Left renal pelvis (tissue), 4 donors: ENCODE results near the gene FKBP1B. TPM values are rescaled to one million over a fixed set of nuclear protein-coding genes. Genes with fewer than 3 reads are reported as not detected.
"Not testable (repeated sequence)": the region's sequence is repeated elsewhere in the genome, so short reads cannot be mapped to it uniquely, and the experiment has no call there.

ENCODE experiments used
- DNase-seq, 4 donors: peaks; one replicate each; pipeline ENCODE4 v3.0.0-alpha.2; 2013; ENCODE audit warnings: low read depth in 4 of 4, low spot score in 3 of 4
- polyA plus RNA-seq, 4 donors: library from polyadenylated mRNA; unstranded; fragments of 120-200 nt; gene quantifications; one replicate each; pipeline ENCODE4 v1.2.1, GENCODE V29; 2013; ENCODE audit not compliant: insufficient read length in 4 of 4

FKBP1B gene
- polyA plus RNA-seq, 4 donors = 5.9 to 13.4 (median 9.7) TPM

DNA sequence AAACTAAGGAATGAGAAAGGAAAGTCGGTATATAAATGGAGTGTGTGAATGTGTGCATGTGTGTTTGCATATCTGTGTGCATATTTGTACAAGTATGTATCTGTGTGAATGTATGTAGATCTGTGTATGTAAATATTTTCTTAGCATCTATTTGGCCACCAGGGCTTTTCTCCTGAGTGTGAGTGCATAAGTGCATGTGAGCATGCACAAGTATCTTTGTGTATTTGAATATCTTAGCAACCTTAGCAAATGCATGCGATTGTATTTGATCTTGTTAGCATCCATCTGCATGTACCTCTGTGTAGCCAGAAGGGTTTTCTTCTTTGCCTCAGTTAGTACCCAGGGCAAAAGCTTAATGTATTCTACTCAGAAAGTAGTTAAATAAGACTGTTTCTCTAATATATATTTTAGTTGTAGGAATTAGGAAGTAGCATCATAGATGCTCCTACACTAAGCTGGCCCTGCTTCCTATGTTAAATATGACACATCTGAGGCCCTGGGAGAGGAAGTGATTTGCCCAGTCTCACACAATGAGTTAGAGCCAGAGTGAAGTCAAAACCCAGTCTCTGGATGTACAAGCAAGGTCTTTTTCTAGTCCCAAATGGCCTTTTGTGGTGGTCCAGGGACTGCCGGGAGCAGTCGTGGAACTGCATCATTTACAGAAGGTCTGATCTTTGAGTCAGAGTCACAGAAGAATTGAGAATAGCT lies 9.2 kb downstream of the FKBP1B start:
- DNase-seq = no peak

DNA sequence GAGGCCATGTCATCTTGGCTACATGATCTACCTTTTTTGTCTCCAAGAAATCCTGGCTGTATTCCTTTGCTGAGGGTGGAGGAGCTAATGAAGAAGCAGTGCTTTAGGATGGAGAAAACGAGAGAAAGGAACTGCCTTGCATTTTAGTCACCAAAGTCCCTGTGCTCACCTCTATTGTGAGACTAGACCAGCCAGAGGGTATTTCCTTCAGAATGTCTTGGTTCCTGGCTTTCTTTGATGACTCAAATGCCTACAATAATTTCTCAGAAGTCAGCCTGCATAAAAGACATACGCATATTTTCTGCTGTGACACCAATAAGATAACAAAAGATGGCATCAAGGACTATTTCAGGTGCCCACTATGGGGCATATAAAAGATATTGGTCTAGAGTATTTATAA lies 15.8 kb downstream of the FKBP1B start:
- DNase-seq = no peak

DNA sequence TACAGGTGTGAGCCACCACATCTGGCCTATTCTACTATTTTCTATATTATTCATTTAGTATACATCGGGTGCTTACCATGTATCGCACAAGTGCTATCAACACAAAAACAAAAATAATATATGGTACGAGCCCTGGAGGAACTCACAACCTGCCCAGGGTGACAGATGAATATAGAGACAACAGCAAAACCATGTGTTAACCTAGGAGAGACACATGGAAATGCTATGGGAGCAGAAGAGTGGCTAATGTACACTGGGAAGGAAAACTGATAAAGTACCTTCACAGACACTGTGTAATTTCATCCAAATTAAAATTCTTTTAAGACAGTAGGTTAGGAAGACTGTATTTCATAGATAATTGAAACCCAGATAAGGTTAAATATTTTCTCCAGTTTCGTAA lies 22.7 kb downstream of the FKBP1B start:
- no peak for DNase-seq

DNA sequence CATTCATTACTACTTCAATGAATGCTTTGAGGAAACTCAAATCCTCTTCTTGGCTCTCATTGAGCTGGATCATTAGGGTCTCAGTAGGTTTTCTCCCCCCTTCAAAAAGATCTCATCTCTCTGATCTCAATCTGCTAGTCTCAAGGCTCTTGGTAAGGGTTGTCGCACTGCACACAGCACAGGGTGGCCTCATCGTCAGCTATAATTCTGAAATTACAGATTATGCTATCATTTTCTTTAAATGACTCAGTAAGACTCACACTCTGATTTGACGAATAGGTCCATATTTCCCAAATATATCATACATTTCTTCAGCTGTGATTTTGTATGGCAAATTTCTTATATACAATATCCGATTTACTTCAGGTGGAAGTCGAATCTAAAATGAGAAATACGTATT lies 24.3 kb downstream of the FKBP1B start:
- no peak for DNase-seq

DNA sequence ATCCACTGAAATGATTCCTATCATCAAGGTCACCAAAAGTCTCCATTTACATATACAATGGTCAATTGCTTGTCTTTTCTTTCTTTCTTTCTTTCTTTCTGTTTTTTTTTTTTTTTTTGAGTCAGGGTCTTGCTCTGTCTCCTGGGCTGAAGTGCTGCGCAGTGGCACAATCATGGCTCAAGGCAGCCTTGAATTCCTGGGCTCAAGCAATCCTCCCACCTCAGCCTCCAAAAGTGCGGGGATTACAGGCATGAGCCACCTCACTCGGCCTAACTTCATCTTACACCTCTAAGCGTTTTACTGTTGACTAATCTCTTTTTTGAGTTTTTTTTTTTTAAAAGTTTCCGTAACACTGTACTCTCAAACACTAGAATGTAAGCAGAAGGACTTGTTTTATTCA lies 25.7 kb downstream of the FKBP1B start:
- no peak for DNase-seq

DNA sequence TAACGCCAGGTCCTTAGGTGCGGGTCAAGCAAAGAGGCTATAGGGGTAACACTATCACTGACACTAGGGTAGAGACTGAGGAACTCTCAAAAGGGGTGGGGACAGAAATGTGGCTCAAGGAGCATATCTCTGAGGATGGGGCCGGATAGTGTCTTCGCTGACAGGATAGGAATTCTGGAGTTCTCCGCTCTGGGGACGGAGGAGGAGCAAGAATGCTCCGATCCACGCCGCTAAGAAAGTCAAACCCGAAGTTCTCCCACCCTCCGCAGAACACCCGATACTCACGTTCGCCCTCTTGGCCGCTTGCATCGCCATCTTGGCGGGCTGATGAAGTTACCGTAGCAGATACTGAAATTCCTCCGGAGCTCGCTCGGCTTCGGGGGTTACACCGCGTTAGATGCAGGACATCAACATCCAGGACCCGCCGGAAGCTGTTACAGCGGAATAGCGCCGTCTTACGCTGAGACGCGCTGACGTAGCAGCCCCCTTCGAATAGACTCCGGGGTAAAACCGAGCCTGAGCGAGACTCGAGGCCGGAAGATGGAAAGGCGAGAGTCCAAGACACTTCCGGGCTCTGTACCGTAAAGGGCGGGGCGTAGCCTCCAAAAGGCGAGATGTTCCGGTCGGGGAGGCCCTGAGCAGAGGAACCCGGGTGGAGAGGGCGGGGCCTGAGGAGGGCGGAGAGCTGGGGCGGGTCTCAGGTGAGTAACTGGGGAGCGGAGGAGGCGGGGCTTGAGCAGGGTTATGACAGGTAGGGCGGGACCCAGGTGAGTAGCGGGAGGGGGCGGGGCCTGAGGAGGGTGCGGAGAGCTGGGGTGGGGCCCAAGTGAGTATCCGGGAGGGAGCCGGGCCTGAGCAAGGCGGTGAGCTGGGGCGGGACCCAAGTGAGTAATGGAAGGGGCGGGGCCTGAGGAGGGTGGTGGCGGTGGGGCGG lies 26.6 kb downstream of the FKBP1B start, which contains the start of gene SF3B6:
Gene SF3B6 (minus strand): TSS at position 412 of the 934 bp plus-strand sequence. CDS start 97 bp downstream, at position 315.
- peak; percentile 96 to 99 (median 98) for DNase-seq

DNA sequence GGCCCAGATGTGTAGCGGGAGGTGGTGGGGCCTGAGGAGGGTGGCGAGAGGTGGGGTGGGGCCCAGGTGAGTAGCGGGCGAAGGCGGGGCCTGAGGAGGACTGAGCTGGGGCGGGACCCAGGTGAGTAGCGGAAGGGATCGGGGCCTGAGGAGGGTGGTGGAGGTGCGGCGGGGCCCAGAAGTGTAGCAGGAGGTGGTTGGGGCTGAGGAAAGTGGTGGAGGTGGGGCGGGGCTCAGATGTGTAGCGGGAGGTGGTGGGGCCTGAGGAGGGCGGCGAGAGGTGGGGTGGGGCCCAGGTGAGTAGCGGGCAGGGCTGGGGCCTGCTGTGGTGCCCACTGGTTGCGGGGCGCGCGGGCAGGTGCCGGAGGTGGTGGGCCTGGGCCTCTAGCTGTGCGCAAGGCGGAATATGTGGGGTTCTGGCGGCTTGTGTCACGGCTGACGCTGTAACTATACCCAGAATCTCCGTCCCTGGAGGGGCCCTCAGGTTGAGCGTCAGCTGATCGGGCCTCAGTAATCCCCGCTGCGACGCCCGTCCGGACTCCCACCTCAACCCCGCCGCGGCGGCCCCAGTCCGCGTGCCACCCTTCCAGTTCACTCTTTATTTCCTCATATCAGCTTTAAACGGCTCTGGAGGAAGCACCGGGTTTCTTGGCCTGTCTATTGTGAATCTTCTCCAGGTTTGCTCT lies 27.5 kb downstream of the FKBP1B start:
- no peak for DNase-seq

DNA sequence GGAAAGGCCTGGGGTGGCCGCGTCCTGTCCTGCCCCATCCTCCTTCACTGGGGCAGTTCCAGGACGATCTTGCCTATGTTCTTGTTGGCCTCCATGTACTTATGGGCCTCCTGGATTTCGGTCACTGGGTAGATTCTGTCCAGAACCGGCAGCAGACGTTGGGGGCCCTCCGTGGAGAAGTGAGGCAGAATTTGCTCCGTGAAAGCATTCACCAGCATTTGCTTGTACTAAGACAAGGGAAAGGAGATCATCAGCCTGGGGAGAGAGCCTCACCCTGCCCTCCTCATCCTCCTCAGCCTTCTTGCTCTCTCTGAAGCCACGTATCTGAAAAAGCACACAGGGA lies 28.0 kb downstream of the FKBP1B start:
- no peak for DNase-seq

DNA sequence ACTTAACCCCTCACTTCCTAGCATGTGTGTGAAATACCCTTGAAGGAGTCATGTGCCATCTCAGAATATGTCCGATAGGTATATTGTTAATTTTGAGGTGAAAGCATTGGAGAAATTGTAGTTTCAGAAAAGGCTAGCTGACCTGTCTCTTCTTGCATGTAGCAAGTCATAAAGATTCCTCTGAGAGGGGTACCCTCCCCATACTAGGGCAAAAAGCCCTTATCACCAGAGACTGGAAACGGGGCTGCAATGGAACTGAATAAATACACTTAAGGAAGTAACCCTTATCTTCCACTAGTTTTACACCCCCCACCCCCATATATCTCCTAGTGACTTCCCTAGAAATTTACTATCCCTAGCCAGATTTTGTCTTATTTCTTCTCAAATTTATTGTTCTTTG lies 28.3 kb downstream of the FKBP1B start:
- no peak for DNase-seq

DNA sequence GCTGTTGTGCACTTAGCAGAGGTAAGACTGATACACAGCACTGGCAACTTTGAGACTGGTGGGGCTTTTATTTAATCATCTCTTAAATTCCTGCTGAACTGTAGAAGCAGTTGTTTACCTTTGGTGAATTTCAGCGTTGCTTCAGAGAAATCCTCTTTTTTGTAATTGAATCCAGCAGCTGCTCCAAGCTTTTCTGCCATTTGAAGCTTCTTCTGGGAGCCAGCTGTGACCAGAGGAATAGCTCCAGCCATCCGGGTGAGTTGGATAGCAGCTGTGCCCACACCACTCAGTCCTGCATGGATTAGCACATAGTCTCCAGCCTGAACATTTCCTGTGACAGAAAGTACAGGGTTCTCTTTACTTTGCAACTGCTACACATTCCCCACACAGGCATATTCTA lies 31.2 kb downstream of the FKBP1B start:
- DNase-seq = no peak

DNA sequence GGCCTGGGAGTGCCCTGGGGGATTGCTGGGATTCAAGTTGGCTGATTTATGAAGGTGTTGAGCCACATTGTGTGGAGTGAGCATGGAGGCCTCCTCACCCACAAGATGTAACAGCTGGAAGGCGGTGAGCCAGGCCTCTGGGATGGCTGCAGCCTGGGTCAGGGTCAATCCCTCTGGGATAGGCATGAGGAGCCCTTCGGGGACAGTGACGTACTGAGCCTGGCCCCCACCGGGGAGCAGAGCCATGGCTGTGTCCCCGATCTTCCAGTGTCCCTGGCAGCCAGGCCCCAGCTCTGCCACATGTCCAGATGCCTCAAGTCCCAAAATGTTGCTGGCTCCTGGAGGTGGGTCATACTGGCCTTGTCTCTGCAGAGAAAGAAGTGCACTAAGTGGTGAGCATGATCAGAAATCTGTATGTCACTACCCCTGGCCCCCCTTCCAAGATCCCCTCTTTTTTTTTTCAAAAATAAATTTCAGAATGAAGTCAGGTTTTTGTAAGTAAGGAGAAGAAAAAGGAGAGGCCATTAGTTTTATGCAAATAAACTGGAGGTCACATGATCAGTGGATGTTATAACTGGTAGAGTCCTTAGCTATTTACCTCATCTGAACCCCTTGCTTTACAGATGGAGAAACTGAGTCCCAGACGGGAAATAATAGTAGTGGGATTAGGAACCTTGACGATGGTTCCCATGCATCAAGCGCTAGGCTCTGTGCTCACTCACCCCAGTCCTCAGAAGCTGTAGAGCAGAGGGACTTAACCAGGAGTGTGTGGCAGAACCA lies 33.4 kb downstream of the FKBP1B start:
- no peak for DNase-seq

DNA sequence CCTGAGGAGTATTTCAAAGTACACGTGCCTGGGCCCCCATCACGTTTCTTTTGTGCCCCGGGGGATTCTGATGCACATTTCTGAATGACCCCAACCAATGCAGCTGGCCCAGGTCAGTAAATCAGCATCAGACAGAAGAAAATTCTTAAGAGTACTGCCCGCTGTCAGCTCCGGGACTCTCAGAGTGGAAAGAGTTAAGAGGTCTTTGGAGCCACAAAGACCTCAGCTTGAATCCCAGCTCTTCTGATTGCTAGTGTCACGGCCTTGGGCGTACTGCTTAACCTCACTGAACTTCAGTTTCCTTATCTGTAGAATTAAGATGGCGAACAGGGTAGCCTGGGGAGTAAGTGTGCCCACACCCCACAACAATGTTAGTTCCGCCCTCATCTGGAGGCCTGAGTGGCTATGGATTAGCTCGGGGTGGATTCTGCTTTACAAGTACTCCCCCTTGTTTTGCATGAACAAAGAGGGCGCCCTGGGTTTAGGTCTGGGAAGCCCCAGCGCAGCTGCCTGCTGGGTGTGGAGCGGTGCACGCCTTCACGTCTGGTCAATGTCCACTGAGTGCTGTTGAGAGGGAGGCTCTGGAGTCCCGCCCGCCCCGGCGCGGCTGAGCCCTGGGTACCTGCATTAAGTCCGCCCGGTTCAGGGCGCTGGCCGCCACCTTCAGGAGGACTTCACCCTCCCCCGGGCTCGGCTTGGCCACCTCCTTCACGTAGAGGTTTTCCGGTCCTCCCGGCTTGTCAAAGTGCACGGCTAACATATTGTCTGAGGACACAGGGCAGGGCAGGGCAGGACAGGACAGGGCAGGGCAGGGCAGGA lies 34.2 kb downstream of the FKBP1B start:
- peak; percentile 59 to 68 (median 63) for DNase-seq

DNA sequence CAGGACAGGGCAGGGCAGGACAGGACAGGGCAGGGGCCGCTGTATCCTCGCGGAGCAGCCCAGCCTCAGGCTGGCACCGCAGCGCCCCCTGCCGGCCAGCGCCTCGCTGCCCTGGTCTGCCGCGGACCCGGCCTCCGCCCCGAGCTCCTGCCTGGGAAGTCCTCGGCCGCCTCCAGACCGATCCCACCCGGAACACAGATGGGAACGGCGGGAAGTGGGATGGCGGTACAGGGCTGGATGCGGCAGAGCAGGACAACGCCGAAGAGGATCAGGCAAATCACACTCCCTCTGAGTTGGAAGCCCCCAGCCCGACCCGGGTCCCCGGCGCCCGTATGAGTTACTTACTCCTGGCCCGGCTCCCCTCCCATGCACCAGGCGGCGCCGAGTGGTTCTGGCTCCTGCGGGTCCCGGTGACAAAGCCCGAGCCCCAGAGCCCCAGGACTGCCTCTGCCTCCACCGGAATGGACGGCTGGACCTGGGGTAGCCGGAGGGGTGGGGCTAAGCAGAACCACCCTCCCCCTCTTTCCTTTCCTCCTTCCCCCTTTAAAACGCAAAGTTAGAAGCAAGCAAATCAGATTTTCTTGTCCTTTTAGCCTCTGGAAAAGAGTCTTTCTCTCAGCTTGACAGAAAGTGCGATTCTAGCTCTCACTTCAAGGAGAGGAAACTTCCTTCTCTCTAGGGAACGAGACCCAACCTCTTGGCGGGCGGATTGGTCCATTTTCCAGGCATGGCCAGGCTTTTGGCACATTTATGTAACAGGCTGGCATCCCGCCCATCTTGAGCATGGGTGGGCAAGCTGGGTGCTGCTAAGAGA lies 35.1 kb downstream of the FKBP1B start, which contains the start of gene TP53I3:
Gene TP53I3 (minus strand): TSS at position 449 of the 814 bp plus-strand sequence. CDS start 508 bp downstream, outside the sequence.
- DNase-seq = peak; percentile 79 to 85 (median 82)

DNA sequence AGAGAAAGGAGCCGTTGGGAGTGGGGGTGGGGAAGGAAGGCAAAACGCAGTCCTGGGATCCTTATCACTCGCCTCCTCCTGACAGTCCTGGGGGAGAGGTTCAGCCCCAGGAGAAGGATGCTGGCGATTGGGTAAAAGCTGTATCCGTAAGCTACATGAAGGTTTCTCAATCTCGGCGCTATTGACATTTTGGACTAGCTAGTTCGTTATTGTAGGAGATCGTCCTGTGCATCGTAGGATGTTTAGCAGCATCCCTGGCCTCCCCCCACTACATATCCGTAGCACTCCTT lies 35.6 kb downstream of the FKBP1B start:
- no peak for DNase-seq

DNA sequence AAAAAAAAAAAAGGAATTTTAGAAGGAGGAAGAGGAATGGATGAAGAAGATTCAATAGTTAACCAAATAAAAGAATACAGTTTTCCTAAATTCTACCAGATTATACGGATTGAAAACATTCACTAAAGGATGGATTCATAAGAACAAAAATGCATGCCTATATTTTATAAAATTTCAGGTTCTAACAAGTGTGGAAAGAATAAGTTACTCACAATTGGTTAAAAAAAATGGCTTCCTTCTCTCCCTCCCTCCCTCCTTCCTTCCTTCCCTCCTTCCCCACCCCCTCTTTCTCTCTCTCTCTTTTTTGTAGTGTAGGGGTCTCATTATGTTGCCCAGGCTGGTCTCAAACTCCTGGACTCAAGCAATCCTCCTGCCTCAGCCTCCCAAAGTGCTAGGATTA lies 36.7 kb downstream of the FKBP1B start:
- no peak for DNase-seq

DNA sequence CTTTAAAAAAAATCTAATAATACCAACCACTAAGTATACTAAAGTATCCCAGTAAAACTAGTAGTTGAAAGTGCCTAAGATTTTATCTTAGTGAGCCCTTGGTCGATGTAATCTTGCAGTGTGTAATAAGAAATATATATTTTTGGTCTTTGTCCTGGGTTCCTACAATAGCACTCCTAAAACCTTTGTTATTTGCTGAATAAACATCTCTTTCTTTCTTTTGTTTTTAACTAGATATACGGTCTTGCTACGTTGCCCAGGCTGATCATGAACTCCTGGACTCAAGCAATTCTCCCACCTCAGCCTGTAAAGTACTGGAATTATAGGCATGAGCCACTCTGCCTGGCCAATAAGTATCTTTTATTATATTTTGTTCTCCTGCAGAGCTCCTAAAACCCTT lies 37.5 kb downstream of the FKBP1B start:
- DNase-seq = no peak

DNA sequence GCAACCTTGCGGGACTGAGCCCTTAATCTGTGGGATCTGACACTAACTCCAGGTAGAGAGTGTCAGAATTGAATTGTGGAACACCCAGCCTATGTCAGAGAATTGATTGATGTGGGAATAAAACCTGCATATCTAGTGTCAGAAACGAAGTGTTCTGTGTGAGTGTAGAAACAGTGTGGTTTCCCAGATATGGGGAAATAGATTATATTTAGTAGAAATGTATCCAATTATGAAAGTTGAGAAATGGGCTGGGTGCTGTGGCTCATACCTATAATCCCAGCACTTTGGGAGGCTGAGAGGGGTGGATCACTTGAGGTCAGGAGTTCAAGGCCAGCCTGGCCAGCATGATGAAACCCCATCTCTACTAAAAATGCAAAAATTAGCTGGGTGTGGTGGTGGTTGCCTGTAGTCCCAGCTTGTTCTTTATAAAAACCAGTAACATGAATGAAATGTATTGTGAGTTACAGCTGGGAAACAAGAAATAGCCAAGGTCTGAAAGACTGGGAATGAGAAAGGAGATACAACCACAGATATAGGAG lies 39.3 kb downstream of the FKBP1B start:
- DNase-seq = no peak

DNA sequence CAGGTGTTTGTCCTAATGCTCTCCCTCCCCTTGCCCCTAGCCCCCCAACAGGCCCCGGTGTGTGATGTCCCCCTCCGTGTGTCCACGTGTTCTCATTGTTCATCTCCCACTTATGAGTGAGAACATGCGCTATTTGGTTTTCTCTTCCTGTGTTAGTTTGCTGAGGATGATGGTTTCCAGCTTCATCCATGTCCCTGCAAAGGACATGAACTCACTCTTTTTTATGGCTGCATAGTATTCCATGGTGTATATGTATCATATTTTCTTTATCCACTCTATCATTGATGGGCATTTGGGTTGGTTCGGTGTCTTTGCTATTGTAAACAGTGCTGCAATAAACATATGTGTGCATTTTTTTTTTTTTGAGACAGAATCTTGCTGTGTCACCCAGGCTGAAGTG lies 43.7 kb downstream of the FKBP1B start:
- DNase-seq = not testable (repeated sequence)
